SK-N-SH treated with all-trans-retinoic acid at 6 μM for 48 hours (cell line): Measurements from ENCODE around the gene TSHZ3.
A peak's percentile ranks its signal among the peaks of the same experiment; 100 is the strongest.

Experiments
- ATAC-seq: fragments of 200-7000 bp; cut with Tn5 transposase; 3 replicates; pipeline ENCODE4 v1.9.1; 2020; ENCODE audit warnings: mild to moderate bottlenecking, moderate library complexity
- ARNTL ChIP-seq: fragments of 450-650 bp; formaldehyde crosslinking; IDR thresholded peaks from 2 replicates; pipeline ENCODE4 v1.5.0; 2020; ENCODE audit warnings: low read depth, mild to moderate bottlenecking, moderate library complexity, borderline replicate concordance
- BACH2 ChIP-seq: fragments of 250-450 bp; sonication (Bioruptor Pico); IDR thresholded peaks from 2 replicates; pipeline ENCODE4 v1.9.0; 2021; ENCODE audit warnings: mild to moderate bottlenecking, borderline replicate concordance
- CSDC2 ChIP-seq: fragments of 250-450 bp; sonication (Bioruptor Pico); IDR thresholded peaks from 2 replicates; pipeline ENCODE4 v1.5.0; 2020; ENCODE audit warnings: mild to moderate bottlenecking, moderate library complexity
- ESRRG ChIP-seq: fragments of 250-450 bp; sonication (Bioruptor Pico); IDR thresholded peaks from 2 replicates; pipeline ENCODE4 v1.6.1; 2021; ENCODE audit warnings: mild to moderate bottlenecking
- GLIS3 ChIP-seq: fragments of 250-450 bp; sonication (Bioruptor Pico); IDR thresholded peaks from 2 replicates; pipeline ENCODE4 v1.5.0; 2020; ENCODE audit warnings: mild to moderate bottlenecking, moderate library complexity
- ISL1 ChIP-seq: fragments of 250-450 bp; sonication (Bioruptor Pico); IDR thresholded peaks from 2 replicates; pipeline ENCODE4 v2.1.2; 2022; ENCODE audit warnings: mild to moderate bottlenecking, moderate library complexity
- OSR1 ChIP-seq: fragments of 250-450 bp; sonication (Bioruptor Pico); IDR thresholded peaks from 2 replicates; pipeline ENCODE4 v1.8.0; 2022; ENCODE audit warnings: moderate library complexity, mild to moderate bottlenecking, inconsistent platforms
- PPARA ChIP-seq: fragments of 250-450 bp; sonication (Bioruptor Pico); IDR thresholded peaks from 2 replicates; pipeline ENCODE4 v1.5.0; 2020; ENCODE audit warnings: mild to moderate bottlenecking, borderline replicate concordance
- RARB ChIP-seq: fragments of 250-450 bp; sonication (Bioruptor Pico); IDR thresholded peaks from 2 replicates; pipeline ENCODE4 v1.8.0; 2021; ENCODE audit warnings: mild to moderate bottlenecking, moderate library complexity
- TCF4 ChIP-seq: fragments of 250-450 bp; sonication (Bioruptor Pico); IDR thresholded peaks from 2 replicates; pipeline ENCODE4 v1.8.0; 2021; ENCODE audit warnings: mild to moderate bottlenecking, moderate library complexity, borderline replicate concordance
- TOX ChIP-seq: fragments of 250-450 bp; sonication (Bioruptor Pico); IDR thresholded peaks from 2 replicates; pipeline ENCODE4 v1.8.0; 2021; ENCODE audit warnings: mild to moderate bottlenecking, moderate library complexity, borderline replicate concordance
- ZFP3 ChIP-seq: fragments of 250-450 bp; sonication (Bioruptor Pico); IDR thresholded peaks from 2 replicates; pipeline ENCODE4 v1.5.0; 2020; ENCODE audit warnings: mild to moderate bottlenecking, moderate library complexity
- ZFP30 ChIP-seq: fragments of 450-650 bp; formaldehyde crosslinking; IDR thresholded peaks from 2 replicates; pipeline ENCODE4 v1.5.0; 2022; ENCODE audit warnings: mild to moderate bottlenecking, moderate library complexity
- ZNF565 ChIP-seq: fragments of 450-650 bp; formaldehyde crosslinking; conservative IDR thresholded peaks from 2 replicates; pipeline ENCODE4 v1.5.0; 2020; ENCODE audit warnings: low read depth, mild to moderate bottlenecking, moderate library complexity
- ZNF70 ChIP-seq: fragments of 450-650 bp; formaldehyde crosslinking; IDR thresholded peaks from 2 replicates; pipeline ENCODE4 v1.5.0; 2020; ENCODE audit warnings: mild to moderate bottlenecking, moderate library complexity
- TF ChIP-seq, protein P1 (sequence below): fragments of 250-450 bp; sonication (Bioruptor Pico); IDR thresholded peaks from 2 replicates; pipeline ENCODE4 v1.5.1; 2021; ENCODE audit warnings: mild to moderate bottlenecking, moderate library complexity
- TF ChIP-seq, protein P2 (sequence below): fragments of 250-450 bp; sonication (Bioruptor Pico); IDR thresholded peaks from 2 replicates; pipeline ENCODE4 v1.8.0; 2020; ENCODE audit warnings: mild to moderate bottlenecking, moderate library complexity, borderline replicate concordance
- TF ChIP-seq, protein P3 (sequence below): fragments of 250-450 bp; sonication (Bioruptor Pico); IDR thresholded peaks from 2 replicates; pipeline ENCODE4 v1.5.0; 2020; ENCODE audit warnings: mild to moderate bottlenecking, moderate library complexity
- TF ChIP-seq, protein P4 (sequence below): fragments of 250-450 bp; sonication (Bioruptor Pico); IDR thresholded peaks from 2 replicates; pipeline ENCODE4 v1.8.0; 2021; ENCODE audit warnings: low read depth, mild to moderate bottlenecking, moderate library complexity, borderline replicate concordance
- TF ChIP-seq, protein P5 (sequence below): fragments of 250-450 bp; sonication (Bioruptor Pico); IDR thresholded peaks from 2 replicates; pipeline ENCODE4 v1.5.1; 2020; ENCODE audit warnings: low read depth, mild to moderate bottlenecking, moderate library complexity

The TSHZ3 gene

DNA sequence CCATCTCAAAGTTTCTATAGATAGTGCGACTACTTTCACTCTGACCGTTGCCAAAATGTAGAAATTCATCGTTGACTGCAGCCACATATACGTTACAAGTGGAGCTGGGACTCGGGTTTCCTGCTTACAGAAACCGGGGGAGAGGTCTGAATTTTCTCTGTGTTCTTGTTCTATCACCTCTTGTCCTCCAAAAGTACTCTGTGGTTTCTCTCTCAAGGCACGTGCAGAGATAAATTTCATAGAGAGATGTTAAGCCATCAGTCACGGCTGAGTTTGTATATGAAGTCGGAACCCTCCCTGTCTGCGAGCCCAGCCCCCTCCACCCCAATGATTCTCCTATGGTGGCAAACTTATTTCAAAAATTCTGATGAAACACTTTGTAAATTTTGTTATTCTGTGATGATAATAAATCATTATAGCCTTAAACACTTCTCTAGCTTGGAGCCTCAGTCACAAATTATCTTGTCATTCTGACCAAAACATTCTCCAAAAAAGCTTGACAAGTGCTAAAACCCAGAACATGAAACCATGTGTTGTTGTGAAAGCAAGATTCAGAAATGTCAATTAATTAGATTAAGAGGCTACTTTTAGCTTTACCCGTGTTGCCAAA, 87.5 kb downstream of the TSHZ3 start:
- TF ChIP-seq ISL1 (peak; percentile 56), GLIS3 (CRISPR knock-in tag) (no peak), PPARA (CRISPR knock-in tag) (no peak)
- TF ChIP-seq, protein P1, sequence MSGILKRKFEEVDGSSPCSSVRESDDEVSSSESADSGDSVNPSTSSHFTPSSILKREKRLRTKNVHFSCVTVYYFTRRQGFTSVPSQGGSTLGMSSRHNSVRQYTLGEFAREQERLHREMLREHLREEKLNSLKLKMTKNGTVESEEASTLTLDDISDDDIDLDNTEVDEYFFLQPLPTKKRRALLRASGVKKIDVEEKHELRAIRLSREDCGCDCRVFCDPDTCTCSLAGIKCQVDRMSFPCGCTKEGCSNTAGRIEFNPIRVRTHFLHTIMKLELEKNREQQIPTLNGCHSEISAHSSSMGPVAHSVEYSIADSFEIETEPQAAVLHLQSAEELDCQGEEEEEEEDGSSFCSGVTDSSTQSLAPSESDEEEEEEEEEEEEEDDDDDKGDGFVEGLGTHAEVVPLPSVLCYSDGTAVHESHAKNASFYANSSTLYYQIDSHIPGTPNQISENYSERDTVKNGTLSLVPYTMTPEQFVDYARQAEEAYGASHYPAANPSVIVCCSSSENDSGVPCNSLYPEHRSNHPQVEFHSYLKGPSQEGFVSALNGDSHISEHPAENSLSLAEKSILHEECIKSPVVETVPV (CRISPR knock-in tag) = no peak
- TF ChIP-seq, protein P2, sequence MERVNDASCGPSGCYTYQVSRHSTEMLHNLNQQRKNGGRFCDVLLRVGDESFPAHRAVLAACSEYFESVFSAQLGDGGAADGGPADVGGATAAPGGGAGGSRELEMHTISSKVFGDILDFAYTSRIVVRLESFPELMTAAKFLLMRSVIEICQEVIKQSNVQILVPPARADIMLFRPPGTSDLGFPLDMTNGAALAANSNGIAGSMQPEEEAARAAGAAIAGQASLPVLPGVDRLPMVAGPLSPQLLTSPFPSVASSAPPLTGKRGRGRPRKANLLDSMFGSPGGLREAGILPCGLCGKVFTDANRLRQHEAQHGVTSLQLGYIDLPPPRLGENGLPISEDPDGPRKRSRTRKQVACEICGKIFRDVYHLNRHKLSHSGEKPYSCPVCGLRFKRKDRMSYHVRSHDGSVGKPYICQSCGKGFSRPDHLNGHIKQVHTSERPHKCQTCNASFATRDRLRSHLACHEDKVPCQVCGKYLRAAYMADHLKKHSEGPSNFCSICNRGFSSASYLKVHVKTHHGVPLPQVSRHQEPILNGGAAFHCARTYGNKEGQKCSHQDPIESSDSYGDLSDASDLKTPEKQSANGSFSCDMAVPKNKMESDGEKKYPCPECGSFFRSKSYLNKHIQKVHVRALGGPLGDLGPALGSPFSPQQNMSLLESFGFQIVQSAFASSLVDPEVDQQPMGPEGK = no peak
- TF ChIP-seq, all 23 proteins: peak for 1
- no peak for ATAC-seq

DNA sequence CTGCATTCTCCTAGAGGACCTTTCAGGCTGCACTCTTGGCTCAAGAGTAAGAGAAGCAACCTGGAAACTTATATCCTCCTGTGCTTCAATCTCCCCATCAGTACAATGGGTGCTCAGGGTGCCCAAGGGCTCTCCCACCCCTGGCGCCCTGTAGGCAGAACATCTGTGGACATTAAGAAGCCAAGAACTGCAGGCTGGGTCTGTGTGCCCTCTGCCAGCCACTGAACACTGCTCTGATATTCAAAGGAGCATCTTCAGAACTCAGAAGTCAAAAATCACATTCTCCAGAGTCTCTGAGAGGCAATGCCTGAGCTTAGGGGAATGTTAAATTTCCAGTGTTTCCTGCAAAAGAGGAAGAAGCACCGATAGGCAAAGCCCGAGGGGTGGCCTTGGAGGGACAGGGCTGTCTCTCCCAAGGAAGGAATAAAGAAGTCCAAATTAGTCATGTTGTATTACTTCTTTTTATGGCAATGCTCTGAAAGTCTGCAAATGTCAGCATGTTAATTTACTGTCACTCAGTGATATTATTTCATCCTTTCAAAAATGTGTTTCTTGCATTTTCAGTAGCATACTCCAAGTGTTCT, 88.1 kb downstream of the TSHZ3 start:
- no peak for ATAC-seq
- TF ChIP-seq ZNF565 (CRISPR knock-in tag) = no peak
- no peak for TF ChIP-seq ARNTL (CRISPR knock-in tag)
- TF ChIP-seq ESRRG (CRISPR knock-in tag) = no peak
- no peak for TF ChIP-seq TCF4 (CRISPR knock-in tag)
- TF ChIP-seq, protein P3, sequence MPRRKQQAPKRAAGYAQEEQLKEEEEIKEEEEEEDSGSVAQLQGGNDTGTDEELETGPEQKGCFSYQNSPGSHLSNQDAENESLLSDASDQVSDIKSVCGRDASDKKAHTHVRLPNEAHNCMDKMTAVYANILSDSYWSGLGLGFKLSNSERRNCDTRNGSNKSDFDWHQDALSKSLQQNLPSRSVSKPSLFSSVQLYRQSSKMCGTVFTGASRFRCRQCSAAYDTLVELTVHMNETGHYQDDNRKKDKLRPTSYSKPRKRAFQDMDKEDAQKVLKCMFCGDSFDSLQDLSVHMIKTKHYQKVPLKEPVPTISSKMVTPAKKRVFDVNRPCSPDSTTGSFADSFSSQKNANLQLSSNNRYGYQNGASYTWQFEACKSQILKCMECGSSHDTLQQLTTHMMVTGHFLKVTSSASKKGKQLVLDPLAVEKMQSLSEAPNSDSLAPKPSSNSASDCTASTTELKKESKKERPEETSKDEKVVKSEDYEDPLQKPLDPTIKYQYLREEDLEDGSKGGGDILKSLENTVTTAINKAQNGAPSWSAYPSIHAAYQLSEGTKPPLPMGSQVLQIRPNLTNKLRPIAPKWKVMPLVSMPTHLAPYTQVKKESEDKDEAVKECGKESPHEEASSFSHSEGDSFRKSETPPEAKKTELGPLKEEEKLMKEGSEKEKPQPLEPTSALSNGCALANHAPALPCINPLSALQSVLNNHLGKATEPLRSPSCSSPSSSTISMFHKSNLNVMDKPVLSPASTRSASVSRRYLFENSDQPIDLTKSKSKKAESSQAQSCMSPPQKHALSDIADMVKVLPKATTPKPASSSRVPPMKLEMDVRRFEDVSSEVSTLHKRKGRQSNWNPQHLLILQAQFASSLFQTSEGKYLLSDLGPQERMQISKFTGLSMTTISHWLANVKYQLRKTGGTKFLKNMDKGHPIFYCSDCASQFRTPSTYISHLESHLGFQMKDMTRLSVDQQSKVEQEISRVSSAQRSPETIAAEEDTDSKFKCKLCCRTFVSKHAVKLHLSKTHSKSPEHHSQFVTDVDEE (CRISPR knock-in tag) = no peak
- no peak for TF ChIP-seq ZFP3 (CRISPR knock-in tag)
- TF ChIP-seq, protein P1 (CRISPR knock-in tag) = no peak
- no peak for TF ChIP-seq TOX (CRISPR knock-in tag)
- no peak for TF ChIP-seq BACH2 (CRISPR knock-in tag)
- no peak for TF ChIP-seq OSR1
- TF ChIP-seq ZNF70 (CRISPR knock-in tag) = no peak
- no peak for TF ChIP-seq RARB (CRISPR knock-in tag)
- TF ChIP-seq, protein P4, sequence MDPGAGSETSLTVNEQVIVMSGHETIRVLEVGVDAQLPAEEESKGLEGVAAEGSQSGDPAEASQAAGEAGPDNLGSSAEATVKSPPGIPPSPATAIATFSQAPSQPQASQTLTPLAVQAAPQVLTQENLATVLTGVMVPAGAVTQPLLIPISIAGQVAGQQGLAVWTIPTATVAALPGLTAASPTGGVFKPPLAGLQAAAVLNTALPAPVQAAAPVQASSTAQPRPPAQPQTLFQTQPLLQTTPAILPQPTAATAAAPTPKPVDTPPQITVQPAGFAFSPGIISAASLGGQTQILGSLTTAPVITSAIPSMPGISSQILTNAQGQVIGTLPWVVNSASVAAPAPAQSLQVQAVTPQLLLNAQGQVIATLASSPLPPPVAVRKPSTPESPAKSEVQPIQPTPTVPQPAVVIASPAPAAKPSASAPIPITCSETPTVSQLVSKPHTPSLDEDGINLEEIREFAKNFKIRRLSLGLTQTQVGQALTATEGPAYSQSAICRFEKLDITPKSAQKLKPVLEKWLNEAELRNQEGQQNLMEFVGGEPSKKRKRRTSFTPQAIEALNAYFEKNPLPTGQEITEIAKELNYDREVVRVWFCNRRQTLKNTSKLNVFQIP = no peak
- TF ChIP-seq PPARA (CRISPR knock-in tag) = no peak
- no peak for TF ChIP-seq ISL1
- TF ChIP-seq ZFP30 = no peak
- TF ChIP-seq, protein P2 = no peak
- TF ChIP-seq, protein P5, sequence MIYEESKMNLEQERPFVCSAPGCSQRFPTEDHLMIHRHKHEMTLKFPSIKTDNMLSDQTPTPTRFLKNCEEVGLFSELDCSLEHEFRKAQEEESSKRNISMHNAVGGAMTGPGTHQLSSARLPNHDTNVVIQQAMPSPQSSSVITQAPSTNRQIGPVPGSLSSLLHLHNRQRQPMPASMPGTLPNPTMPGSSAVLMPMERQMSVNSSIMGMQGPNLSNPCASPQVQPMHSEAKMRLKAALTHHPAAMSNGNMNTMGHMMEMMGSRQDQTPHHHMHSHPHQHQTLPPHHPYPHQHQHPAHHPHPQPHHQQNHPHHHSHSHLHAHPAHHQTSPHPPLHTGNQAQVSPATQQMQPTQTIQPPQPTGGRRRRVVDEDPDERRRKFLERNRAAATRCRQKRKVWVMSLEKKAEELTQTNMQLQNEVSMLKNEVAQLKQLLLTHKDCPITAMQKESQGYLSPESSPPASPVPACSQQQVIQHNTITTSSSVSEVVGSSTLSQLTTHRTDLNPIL = no peak
- TF ChIP-seq CSDC2 = no peak
- no peak for TF ChIP-seq GLIS3 (CRISPR knock-in tag)
